ENCODE results near the gene EBF3. TPM values are rescaled to one million over a fixed set of nuclear protein-coding genes. Genes with fewer than 3 reads are reported as not detected.

Gene EBF3
- total and polyA plus RNA-seq, 3 donors from 2014 or later = 4.0 to 7.6 (median 6.0) TPM

- DNase-seq = no peak
- Histone ChIP-seq H3K4me1 (no peaks in the 10 kb centered on the region), H3K4me3 (no peak overlapping the region), H3K27me3 (no peaks in the 10 kb centered on the region), H3K9me3 (no peaks in the 10 kb centered on the region), H3K27ac (no peak overlapping the region), H3K36me3 (ENCODE audit: low read depth, missing control alignments) (no peaks in the 10 kb centered on the region)
- WGBS, 2 donors = 91 to 93% methylated on average over 12 of the region's 12 CpGs
- TF ChIP-seq, protein P1, sequence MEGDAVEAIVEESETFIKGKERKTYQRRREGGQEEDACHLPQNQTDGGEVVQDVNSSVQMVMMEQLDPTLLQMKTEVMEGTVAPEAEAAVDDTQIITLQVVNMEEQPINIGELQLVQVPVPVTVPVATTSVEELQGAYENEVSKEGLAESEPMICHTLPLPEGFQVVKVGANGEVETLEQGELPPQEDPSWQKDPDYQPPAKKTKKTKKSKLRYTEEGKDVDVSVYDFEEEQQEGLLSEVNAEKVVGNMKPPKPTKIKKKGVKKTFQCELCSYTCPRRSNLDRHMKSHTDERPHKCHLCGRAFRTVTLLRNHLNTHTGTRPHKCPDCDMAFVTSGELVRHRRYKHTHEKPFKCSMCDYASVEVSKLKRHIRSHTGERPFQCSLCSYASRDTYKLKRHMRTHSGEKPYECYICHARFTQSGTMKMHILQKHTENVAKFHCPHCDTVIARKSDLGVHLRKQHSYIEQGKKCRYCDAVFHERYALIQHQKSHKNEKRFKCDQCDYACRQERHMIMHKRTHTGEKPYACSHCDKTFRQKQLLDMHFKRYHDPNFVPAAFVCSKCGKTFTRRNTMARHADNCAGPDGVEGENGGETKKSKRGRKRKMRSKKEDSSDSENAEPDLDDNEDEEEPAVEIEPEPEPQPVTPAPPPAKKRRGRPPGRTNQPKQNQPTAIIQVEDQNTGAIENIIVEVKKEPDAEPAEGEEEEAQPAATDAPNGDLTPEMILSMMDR (IDR thresholded peaks at IDR 0.05) = no peak
- no peak for TF ChIP-seq POLR2A (IDR thresholded peaks at IDR 0.05)
- intact Hi-C loops (cut with DNase I; ENCODE audit: low total_unique reads) = no loop called here
Observed at GRCh38 chr10:129843702-129844101, 120.4 kb downstream of the EBF3 start.

GRCh38 chr10:129843131-129843541 is 120.9 kb downstream of the EBF3 start:
- Histone ChIP-seq H3K27me3 (no peaks in the 10 kb centered on the region), H3K9me3 (no peaks in the 10 kb centered on the region), H3K27ac (no peak overlapping the region), H3K4me1 (no peaks in the 10 kb centered on the region), H3K4me3 (no peak overlapping the region), H3K36me3 (ENCODE audit: low read depth, missing control alignments) (no peaks in the 10 kb centered on the region)
- TF ChIP-seq POLR2A (IDR thresholded peaks at IDR 0.05) = no peak
- TF ChIP-seq, protein P1 (IDR thresholded peaks at IDR 0.05) = no peak
- 90 to 92% methylated on average over 21 to 22 of the region's 22 CpGs for WGBS, 2 donors
- intact Hi-C loops (cut with DNase I; ENCODE audit: low total_unique reads) = no loop called here
- DNase-seq = no peak

DNA sequence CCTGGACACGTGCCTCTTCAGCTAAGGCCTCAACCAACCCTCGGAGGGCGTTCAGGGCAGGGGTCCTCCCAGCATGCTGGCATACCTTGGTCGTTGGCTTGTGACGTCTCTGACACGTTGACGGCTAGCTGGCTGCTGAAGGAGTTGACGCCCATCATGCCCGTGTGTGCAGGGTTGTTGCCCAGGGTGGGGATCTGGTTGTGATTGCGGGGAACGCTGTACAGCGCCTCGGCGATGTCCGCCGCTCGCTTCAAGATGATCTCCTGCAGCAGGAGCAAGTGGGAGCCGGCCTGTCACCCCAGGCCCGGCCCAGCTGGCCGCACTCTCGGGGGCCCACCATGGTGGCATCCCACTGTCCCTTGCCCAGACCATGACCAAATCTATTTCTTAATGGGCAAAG is 122.0 kb downstream of the EBF3 start:
- Histone ChIP-seq H3K27ac (no peak overlapping the region), H3K4me1 (no peaks in the 10 kb centered on the region), H3K36me3 (ENCODE audit: low read depth, missing control alignments) (no peaks in the 10 kb centered on the region), H3K27me3 (no peaks in the 10 kb centered on the region), H3K4me3 (no peak overlapping the region), H3K9me3 (no peaks in the 10 kb centered on the region)
- intact Hi-C loops (cut with DNase I; ENCODE audit: low total_unique reads) = no loop called here
- no peak for DNase-seq
- WGBS, 2 donors = 89 to 96% methylated on average over 3 to 21 of the region's 21 CpGs
- no peak for TF ChIP-seq POLR2A (IDR thresholded peaks at IDR 0.05)
- TF ChIP-seq, protein P1 (IDR thresholded peaks at IDR 0.05) = no peak

DNA sequence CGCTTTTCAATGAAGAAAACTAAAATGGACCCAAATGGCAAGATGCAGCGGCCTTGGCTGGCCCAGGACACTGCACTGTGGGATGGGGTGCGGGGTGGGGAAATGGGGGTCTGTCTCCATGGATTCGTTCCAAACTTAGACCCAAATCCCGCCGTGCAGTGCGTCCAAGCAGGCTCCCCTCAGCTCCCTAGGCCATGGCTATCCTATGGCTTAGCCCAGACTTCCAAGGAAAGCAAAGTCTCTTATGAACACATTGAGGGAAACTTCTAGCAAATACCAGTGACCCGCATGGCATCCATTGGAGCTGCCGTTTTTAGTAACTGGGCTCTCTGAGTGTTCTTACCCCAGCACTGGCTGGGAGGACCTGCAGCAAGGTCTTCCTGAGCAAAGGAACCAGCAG is 122.5 kb downstream of the EBF3 start:
- DNase-seq = no peak
- TF ChIP-seq, protein P1 (IDR thresholded peaks at IDR 0.05) = no peak
- no peak for TF ChIP-seq POLR2A (IDR thresholded peaks at IDR 0.05)
- intact Hi-C loops (cut with DNase I; ENCODE audit: low total_unique reads) = no loop called here

GRCh38 chr10:129841071-129841470 is 123.0 kb downstream of the EBF3 start:
- intact Hi-C loops (cut with DNase I; ENCODE audit: low total_unique reads) = no loop called here
- Histone ChIP-seq H3K27me3 (no peaks in the 10 kb centered on the region), H3K4me3 (no peak overlapping the region), H3K36me3 (ENCODE audit: low read depth, missing control alignments) (no peaks in the 10 kb centered on the region), H3K27ac (no peak overlapping the region), H3K9me3 (no peaks in the 10 kb centered on the region), H3K4me1 (no peaks in the 10 kb centered on the region)
- WGBS, 2 donors = 88 to 89% methylated on average over 16 of the region's 16 CpGs
- TF ChIP-seq, protein P1 (IDR thresholded peaks at IDR 0.05) = no peak
- no peak for TF ChIP-seq POLR2A (IDR thresholded peaks at IDR 0.05)
- no peak for DNase-seq

More for the DNA sequence above, 122.5 kb downstream of the EBF3 start:
- Histone ChIP-seq H3K4me3 (no peak overlapping the region), H3K27ac (no peak overlapping the region), H3K36me3 (ENCODE audit: low read depth, missing control alignments) (no peaks in the 10 kb centered on the region), H3K9me3 (no peaks in the 10 kb centered on the region), H3K27me3 (no peaks in the 10 kb centered on the region), H3K4me1 (no peaks in the 10 kb centered on the region)
- 89 to 93% methylated on average over 9 of the region's 9 CpGs for WGBS, 2 donors
